Activated CD8-positive, alpha-beta T cell treated with anti-CD3 and anti-CD28 coated beads for 36 hours (primary cell): Measurements from ENCODE around the gene ATP2B2. TPM values are rescaled to one million over a fixed set of nuclear protein-coding genes. Genes with fewer than 3 reads are reported as not detected.

Experiments used
- ATAC-seq: fragments of 200-7000 bp; cut with Tn5 transposase; one replicate; pipeline ENCODE4 v1.10.0; 2021; ENCODE audit warnings: mild to moderate bottlenecking, moderate library complexity
- CTCF ChIA-PET: fragments of 350-600 bp; sonication (Branson Sonifier 250); formaldehyde crosslinking; loops from one replicate; lab custom pipeline; 2021; ENCODE audit warnings: antibody characterized with exemption; lab: Charles Lee
- POLR2A ChIA-PET: fragments of 350-600 bp; sonication (Branson Sonifier 250); formaldehyde crosslinking; loops from one replicate; lab custom pipeline; 2021; ENCODE audit warnings: antibody characterized with exemption; lab: Charles Lee
- DNase-seq: peaks from one replicate; pipeline ENCODE4 v3.0.0-alpha.2; 2020
- H3K27ac Mint-ChIP-seq: one replicate; pipeline ENCODE4 v1.8.0; 2021; ENCODE audit warnings: mild to moderate bottlenecking, mixed read lengths
- H3K27me3 Mint-ChIP-seq: one replicate; pipeline ENCODE4 v1.8.0; 2021; ENCODE audit warnings: mixed read lengths
- H3K36me3 Mint-ChIP-seq: one replicate; pipeline ENCODE4 v1.8.0; 2021; ENCODE audit warnings: low read depth, mixed read lengths
- H3K4me1 Mint-ChIP-seq: one replicate; pipeline ENCODE4 v1.8.0; 2021; ENCODE audit warnings: low read depth, mixed read lengths
- H3K4me3 Mint-ChIP-seq: one replicate; pipeline ENCODE4 v1.8.0; 2021; ENCODE audit warnings: mild to moderate bottlenecking, moderate library complexity, mixed read lengths
- H3K9me3 Mint-ChIP-seq: one replicate; pipeline ENCODE4 v1.8.0; 2021; ENCODE audit warnings: mixed read lengths
- CTCF ChIP-seq: fragments of 200-600 bp; IDR thresholded peaks from one replicate; pipeline ENCODE4 v1.8.0; 2022; ENCODE audit warnings: antibody characterized with exemption, mild to moderate bottlenecking
- intact Hi-C: fragments of 100-400 bp; cut with micrococcal nuclease; formaldehyde crosslinking; loops from one replicate; pipeline ENCODE4 v1.10.0; 2022
- total RNA-seq, 2 experiments: library from RNA; stranded (reverse); gene quantifications; one replicate each; pipeline ENCODE4 v1.2.3, GENCODE V29; 2021

ATP2B2 gene
- total RNA-seq, 2 experiments from 2014 or later: not detected

- Mint-ChIP-seq H3K4me1 (peaks cover 5% of the 10 kb centered on the region), H3K36me3 (no peaks in the 10 kb centered on the region), H3K9me3 (peaks cover 3% of the 10 kb centered on the region), H3K27me3 (peaks cover 15% of the 10 kb centered on the region), H3K27ac (no peak overlapping the region), H3K4me3 (no peak overlapping the region)
- POLR2A ChIA-PET: no interaction called here
- no peak for DNase-seq
- intact Hi-C loops: no loop called here
- CTCF ChIA-PET: no interaction called here
- no peak for ATAC-seq
- TF ChIP-seq CTCF: no peak
These were observed 30.5 kb downstream of the ATP2B2 start for GRCh38 chr3:10474847-10475246.

DNA sequence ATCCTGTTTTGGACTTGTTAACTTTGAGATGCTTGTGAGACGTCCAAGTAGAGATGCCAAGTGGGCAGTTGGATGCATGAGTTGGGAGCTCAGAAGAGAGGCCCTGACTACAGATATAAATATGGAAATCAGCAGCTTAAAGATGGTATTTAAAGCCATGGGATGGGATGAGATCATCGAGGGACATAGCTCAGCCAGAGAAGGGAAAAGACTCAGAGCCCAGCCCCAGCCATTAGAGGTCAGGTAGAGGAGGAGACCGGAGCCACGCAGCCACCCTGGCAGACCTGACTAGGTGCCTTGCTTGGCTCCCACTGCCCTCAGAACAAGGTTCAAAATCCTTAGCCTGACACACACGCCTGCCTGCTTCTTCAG, 31.1 kb downstream of the ATP2B2 start:
- intact Hi-C loops: no loop called here
- Mint-ChIP-seq H3K27me3 (peaks cover 18% of the 10 kb centered on the region), H3K4me1 (peaks cover 5% of the 10 kb centered on the region), H3K4me3 (no peak overlapping the region), H3K36me3 (no peaks in the 10 kb centered on the region), H3K9me3 (peaks cover 3% of the 10 kb centered on the region), H3K27ac (no peak overlapping the region)
- POLR2A ChIA-PET: no interaction called here
- TF ChIP-seq CTCF: no peak
- ATAC-seq (no peak), DNase-seq (no peak)
- CTCF ChIA-PET: no interaction called here

- CTCF ChIA-PET: no interaction called here
- ATAC-seq (no peak), DNase-seq (no peak)
- Mint-ChIP-seq H3K27me3 (peaks cover 19% of the 10 kb centered on the region), H3K4me1 (peaks cover 5% of the 10 kb centered on the region), H3K9me3 (peaks cover 3% of the 10 kb centered on the region), H3K4me3 (no peak overlapping the region), H3K36me3 (no peaks in the 10 kb centered on the region), H3K27ac (no peak overlapping the region)
- TF ChIP-seq CTCF: no peak
- POLR2A ChIA-PET: no interaction called here
- intact Hi-C loops: no loop called here
These were observed 31.7 kb downstream of the ATP2B2 start for GRCh38 chr3:10473581-10474274.

GRCh38 chr3:10472877-10473440, 32.4 kb downstream of the ATP2B2 start:
- H3K4me1 Mint-ChIP-seq: peaks cover 5% of the 10 kb centered on the region
- ATAC-seq: no peak
- ChIA-PET POLR2A (no interaction called here), CTCF (no interaction called here)
- no peak overlapping the region for H3K27ac Mint-ChIP-seq
- intact Hi-C loops: no loop called here
- no peak for DNase-seq
- H3K4me3 Mint-ChIP-seq: no peak overlapping the region
- H3K36me3 Mint-ChIP-seq: no peaks in the 10 kb centered on the region
- H3K27me3 Mint-ChIP-seq: peaks cover 23% of the 10 kb centered on the region
- no peak for TF ChIP-seq CTCF
- H3K9me3 Mint-ChIP-seq: no peaks in the 10 kb centered on the region

- ChIA-PET CTCF (no interaction called here), POLR2A (interaction anchor here (0.6 kb wide), 1 partner anchor 395 kb away, joined by 3 read pairs; no protein-coding TSS in a partner anchor)
- no peaks in the 10 kb centered on the region for H3K9me3 Mint-ChIP-seq
- DNase-seq: no peak
- ATAC-seq: peak; percentile 27
- intact Hi-C loops: no loop called here
- peaks cover 25% of the 10 kb centered on the region for H3K27me3 Mint-ChIP-seq
- no peak overlapping the region for H3K27ac Mint-ChIP-seq
- H3K36me3 Mint-ChIP-seq: no peaks in the 10 kb centered on the region
- no peak for TF ChIP-seq CTCF
- H3K4me3 Mint-ChIP-seq: no peak overlapping the region
- peaks cover 5% of the 10 kb centered on the region for H3K4me1 Mint-ChIP-seq
These were observed 34.2 kb downstream of the ATP2B2 start for GRCh38 chr3:10471054-10471688.
